Activated CD4-positive, alpha-beta T cell treated with anti-CD3 and anti-CD28 coated beads for 48 hours (primary cell): ENCODE measurements around the gene IQSEC3.
A peak's percentile ranks its signal among the peaks of the same experiment; 100 is the strongest.
"Not testable (repeated sequence)": the region's sequence is repeated elsewhere in the genome, so short reads cannot be mapped to it uniquely, and the experiment has no call there.

Source experiments
- DNase-seq: peaks from one replicate; pipeline ENCODE4 v3.0.0-alpha.2; 2020

IQSEC3 gene

DNA sequence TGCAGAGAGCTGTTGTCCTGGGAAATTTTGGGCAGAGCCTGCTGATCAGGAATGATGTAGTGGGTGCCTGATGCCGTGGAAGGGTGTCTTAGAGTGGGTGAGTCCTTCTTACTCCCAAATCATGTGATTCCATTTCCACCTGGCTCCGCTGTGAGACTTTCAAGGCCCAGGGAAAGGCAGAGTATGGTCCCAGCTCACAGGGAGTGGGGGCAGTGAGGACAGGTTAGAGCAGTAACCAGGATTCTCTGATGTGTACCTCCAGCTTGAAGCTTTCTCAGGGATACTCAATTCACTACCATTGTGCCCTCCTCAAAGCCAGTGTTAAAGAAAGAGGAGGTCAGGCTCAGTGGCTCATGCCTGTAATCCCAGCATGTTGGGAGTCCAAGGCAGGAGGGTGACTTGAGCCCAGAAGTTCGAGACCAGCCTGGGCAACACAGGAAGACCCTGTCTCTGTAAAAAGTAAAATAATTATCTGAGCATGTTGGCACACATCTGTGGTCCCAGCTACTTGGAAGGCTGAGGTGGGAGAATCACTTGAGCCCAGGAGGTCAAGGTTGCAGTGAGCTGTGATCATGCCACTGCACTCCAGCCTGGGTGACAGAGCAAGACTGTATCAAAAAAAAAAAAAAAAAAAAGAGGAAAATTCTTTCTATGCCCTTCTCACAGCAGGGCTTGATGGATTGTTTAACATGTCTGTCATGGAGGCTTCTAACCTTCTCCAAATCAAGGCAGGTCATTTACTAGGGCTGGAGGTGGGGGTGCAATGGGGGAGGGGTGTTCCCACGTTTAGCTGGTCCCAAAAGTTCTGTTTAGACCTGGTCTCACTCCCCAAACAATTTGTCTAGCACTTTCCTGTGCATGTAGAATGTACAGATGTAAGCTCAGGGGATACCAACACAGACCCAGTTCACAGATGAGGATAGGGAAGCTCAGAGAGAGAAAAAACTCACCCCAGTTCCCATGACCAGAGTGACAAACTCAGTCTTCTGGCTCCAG lies 12.5 kb upstream of the IQSEC3 start:
- DNase-seq: no peak

GRCh38 chr12:54750-55535 lies 11.6 kb upstream of the IQSEC3 start:
- DNase-seq: no peak

DNA sequence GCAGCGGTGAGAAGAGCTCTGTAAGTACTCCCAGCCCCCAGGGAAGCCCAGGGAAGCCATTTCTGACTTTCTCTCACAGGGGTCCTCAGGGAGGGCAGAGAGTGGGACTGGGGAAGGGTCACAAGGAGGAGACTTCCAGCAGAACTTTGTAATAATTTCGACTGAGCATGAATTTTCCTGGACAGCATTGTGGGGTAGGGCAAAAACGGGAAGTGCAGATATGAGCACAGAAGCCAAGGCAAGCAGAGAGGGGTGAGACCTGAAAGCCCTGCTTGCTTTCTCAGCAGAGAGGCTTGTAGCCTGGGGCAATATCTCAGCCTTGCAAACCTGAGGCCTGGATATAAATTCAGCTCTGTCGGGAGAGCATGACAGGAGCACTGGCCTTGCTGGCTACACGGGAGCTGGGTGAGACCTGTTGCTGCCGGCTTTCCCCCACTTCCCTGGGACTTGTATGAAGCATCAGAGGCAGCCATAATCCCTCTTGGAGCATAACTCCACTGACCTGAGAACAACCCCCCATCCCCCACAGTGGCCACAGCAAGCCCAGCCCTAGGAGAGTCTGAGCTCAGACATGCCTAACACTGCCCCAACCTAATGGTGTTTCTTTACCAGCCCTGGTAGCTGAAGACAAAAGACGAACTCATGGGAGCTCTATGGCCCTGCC lies 9.8 kb upstream of the IQSEC3 start:
- no peak for DNase-seq

GRCh38 chr12:57539-57938 lies 9.0 kb upstream of the IQSEC3 start:
- no peak for DNase-seq

DNA sequence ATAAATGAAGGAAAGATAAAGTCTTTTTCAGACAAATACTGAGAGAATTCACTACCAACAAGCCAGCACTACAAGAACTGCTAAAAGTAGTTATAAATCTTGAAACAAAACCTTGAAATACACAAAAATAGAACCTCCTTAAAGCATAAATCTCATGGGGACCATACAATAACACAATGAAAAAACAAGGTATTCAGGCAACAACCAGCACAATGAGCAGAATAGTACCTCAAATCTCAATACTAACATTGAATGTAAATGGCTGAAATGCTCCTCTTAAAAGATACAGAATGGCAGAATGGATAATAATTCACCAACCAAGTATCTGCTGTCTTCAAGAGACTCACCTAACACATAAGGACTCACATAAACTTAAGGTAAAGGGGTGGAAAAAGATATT lies 7.7 kb upstream of the IQSEC3 start:
- DNase-seq: no peak

DNA sequence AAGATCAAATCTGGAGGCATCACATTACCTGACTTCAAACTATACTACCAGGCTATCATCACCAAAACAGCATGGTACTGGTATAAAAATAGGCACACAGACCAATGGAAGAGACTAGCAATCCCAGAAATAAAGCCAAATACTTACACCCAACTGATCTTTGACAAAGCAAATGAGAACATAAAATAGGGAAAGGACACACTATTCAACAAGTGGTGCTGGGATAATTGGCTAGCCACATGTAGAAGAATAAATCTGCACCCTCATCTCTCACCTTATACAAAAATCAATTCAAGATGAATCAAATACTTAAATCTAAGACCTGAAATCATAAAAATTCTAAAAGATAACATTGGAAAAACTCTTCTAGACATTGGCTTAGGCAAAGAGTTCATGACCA lies 4.7 kb upstream of the IQSEC3 start:
- not testable (repeated sequence) for DNase-seq

DNA sequence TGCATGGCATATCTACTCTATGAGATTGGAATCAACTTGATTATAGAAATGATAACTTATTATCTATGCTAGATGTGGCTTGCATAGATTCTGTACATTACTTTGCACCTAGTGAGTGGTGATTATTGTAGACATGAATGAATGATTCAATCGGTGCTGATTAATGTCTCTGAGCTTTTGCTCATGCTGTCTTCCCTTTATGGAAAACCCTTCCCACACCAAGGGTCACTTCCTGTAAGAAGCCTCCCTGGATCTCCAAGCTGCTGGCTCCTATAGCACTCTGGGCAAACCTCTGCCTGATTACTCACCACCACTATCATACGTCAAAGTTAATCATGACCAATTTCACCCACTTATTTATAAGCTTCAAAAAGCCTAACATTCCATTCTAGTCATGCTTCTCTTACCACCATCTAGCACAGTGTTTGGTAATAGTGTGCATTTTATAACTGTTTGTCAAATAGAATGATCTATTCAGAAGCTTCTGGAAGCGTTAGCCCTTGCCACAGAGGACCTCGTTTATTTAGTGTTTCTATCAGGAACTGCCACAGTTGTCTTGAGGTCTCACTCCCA lies 990 bp upstream of the IQSEC3 start:
- DNase-seq: not testable (repeated sequence)

DNA sequence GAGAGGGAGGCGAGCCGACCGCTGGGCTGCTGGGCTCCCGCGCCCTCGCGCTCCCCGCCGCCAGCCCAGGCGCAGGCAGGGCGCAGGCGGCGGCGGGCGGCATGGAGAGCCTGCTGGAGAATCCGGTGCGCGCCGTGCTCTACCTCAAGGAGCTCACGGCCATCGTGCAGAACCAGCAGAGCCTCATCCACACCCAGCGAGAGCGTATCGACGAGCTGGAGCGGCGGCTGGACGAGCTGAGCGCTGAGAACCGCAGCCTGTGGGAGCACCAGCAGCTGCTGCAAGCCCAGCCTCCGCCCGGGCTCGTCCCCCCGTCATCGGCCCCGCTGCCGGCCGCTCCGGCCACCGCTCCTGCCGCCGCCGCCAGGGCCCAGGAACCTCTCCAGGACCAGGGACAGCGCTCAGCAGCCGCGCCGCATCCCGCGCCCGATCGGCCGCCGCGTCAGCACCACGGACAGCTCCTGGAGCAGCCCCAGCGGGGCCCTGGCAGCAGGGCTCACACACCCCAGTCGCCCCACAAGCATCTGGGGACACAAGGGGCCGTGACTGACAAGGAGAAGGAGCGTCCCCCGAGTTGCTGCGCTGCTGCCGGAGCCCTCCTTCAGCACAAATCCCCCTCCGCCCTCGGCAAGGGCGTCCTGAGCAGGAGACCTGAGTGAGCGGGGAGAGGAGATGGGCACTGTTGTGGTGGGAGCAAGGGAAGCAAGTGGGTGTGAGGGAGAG lies 376 bp downstream of the IQSEC3 start:
- peak; percentile 35 for DNase-seq

DNA sequence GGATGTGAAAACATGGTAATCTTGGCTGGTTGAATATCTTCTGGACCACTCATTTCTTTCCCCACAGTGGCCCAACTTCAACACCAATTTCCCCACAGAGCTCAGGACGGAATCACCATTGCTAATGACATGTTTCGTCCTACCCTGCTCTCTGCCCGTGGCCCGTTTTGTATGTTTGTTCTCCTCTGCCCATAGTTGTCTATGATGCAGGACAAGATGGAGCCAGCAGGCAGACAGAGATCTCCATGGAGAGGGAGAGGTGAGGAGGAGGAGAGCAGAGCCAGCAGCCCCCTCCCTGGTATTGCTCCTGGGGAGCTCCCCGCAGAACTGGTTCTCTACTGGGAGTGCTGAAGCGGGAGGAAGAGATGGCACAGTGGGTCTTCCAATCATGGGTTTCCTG lies 3.1 kb downstream of the IQSEC3 start:
- not testable (repeated sequence) for DNase-seq

DNA sequence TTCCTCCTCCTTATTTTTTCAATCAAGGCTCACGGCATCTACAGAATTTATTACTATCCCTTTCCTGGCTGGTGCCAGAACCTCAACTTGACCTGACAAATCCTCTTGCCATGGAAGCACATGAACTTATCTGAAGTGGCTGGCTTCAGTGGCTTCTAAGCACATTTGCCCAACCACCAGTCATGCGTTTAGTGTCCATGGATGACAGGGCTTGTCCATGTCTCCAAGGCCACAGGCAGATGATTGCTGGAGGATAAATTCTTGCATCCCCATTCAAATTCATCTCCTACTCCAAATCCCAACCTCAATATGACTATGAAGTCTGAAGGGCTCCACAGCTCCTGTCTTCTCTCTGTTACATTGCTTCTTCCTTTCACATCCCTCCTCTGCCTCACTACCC lies 4.0 kb downstream of the IQSEC3 start:
- not testable (repeated sequence) for DNase-seq

GRCh38 chr12:72018-72417 lies 5.5 kb downstream of the IQSEC3 start:
- DNase-seq: not testable (repeated sequence)

- not testable (repeated sequence) for DNase-seq
Measured at GRCh38 chr12:74420-75190, 8.0 kb downstream of the IQSEC3 start.

- DNase-seq: not testable (repeated sequence)
Measured at GRCh38 chr12:75541-75940, 9.0 kb downstream of the IQSEC3 start.

- DNase-seq: not testable (repeated sequence)
Measured at GRCh38 chr12:76102-76501, 9.5 kb downstream of the IQSEC3 start.

DNA sequence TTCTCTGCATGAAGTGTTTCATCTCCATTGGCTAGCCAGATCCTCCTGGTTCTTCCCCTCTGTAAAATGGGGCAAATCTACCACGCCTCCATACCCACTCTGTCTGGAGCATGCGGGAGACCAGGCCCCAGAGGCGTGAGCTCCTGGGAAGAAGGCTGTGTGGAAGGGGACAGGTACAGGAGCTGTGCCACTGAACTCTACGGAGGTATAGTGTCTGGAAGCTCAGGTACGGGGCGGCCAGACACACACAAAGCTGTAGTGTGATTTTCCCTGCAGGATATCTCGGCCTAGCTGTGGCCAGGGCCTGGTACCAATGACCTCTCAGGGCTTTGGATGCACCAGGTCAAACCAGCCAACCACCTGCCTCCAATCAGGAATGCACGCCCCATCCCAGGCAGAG lies 10.0 kb downstream of the IQSEC3 start:
- not testable (repeated sequence) for DNase-seq

- not testable (repeated sequence) for DNase-seq
Measured at GRCh38 chr12:77101-77719, 10.6 kb downstream of the IQSEC3 start.

GRCh38 chr12:77769-78383 lies 11.3 kb downstream of the IQSEC3 start:
- not testable (repeated sequence) for DNase-seq

- no peak for DNase-seq
Measured at GRCh38 chr12:78981-79380, 12.4 kb downstream of the IQSEC3 start.

- no peak for DNase-seq
Measured at GRCh38 chr12:80681-81190, 14.2 kb downstream of the IQSEC3 start.

GRCh38 chr12:82740-83139 lies 16.2 kb downstream of the IQSEC3 start:
- DNase-seq: no peak
